GM18870 (cell line): Measurements from ENCODE around the gene KBTBD7.

Experiments used
- ATAC-seq: cut with Tn5 transposase; IDR thresholded peaks from one replicate; pipeline ENCODE4 v1.9.1; 2021; ENCODE audit warnings: moderate library complexity; ENCODE audit not compliant: unreplicated experiment

KBTBD7 gene

GRCh38 chr13:41144576-41144975 lies 49.8 kb downstream of the KBTBD7 start:
- ATAC-seq, result no peak
